Measurements from ENCODE around the gene KRTAP4-9. TPM values are rescaled to one million over a fixed set of nuclear protein-coding genes. Genes with fewer than 3 reads are reported as not detected.
A peak's percentile ranks its signal among the peaks of the same experiment; 100 is the strongest.

Gene KRTAP4-9
- total and polyA plus RNA-seq, 9 of the 15 experiments (the other 6 are each of a cell fraction or from before 2014, with no cell fraction given), result not detected

DNA sequence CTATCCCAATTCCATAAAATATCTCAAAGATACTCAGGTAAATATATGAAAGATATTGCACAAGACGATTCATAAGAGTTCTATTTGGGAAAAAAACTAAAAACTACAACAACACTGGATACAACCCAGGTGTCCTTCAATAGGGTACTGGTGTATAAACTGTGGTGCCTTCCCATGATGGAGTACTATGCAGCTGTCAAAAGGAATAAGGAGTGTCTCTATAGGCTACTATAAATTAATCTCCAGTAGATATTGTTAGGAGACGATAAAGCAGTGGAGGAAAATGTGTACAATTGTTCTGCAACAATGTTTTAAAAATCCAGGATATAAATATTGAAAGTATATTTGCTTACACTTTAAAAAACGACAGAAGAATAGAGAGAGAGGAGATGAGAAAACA is 21.2 kb downstream of the KRTAP4-9 start:
- no peaks in the 10 kb centered on the region for H4K20me1 ChIP-seq (replicated peaks; ENCODE audit: control insufficient read depth, insufficient read depth, low read length)
- H3K27ac ChIP-seq (ENCODE audit: extremely low read depth, low read depth, low read length), result no peak overlapping the region
- in situ Hi-C loops (cut with MboI) (no loop called here), intact Hi-C loops (cut with micrococcal nuclease) (no loop called here)
- FAIRE-seq, result no peak
- ATAC-seq, result no peak
- no peak overlapping the region for H2AFZ ChIP-seq (ENCODE audit: low read depth, low read length)
- H3K4me1 ChIP-seq (replicated peaks in 1 of 2; ENCODE audit: control insufficient read depth in 2 of 2, insufficient read depth in 2 of 2, low read length in 2 of 2), result no peaks in the 10 kb centered on the region
- DNase-seq (ENCODE audit: extremely low read depth in 1 of 4, low spot score in 3 of 4), result no peak
- no peak overlapping the region for H3K4me3 ChIP-seq
- no peaks in the 10 kb centered on the region for H3K9me3 ChIP-seq (replicated peaks; ENCODE audit: control insufficient read depth, insufficient read depth, low read depth, low read length)
- H3K9ac ChIP-seq (ENCODE audit: insufficient read depth in 1 of 2, low read depth in 2 of 2, low read length in 2 of 2), result no peak overlapping the region
- no peaks in the 10 kb centered on the region for H3K79me2 ChIP-seq (ENCODE audit: control insufficient read depth, insufficient read depth, low read length)
- BruUV-seq (replicated peaks), result no TSS peak
- no peaks in the 10 kb centered on the region for H3K36me3 ChIP-seq (ENCODE audit: control insufficient read depth, insufficient read depth, low read length)
- ChIA-PET CTCF (ENCODE audit: low intra/inter-chr PET ratio) (no interaction called here), POLR2A (no interaction called here)
- peak; percentile 55 for TF ChIP-seq ZNF146 (CRISPR knock-in tag; IDR thresholded peaks at IDR 0.05; ENCODE audit: unreplicated experiment)
- no peak for TF ChIP-seq ZNF184 (CRISPR knock-in tag; IDR thresholded peaks at IDR 0.05)
- no peaks in the 10 kb centered on the region for H3K9me1 ChIP-seq (ENCODE audit: control insufficient read depth, insufficient read depth, low read length)
- no peak overlapping the region for H3K4me2 ChIP-seq (ENCODE audit: insufficient read depth, low read length)
- H3K27me3 ChIP-seq (ENCODE audit: control insufficient read depth in 2 of 2, insufficient read depth in 2 of 2, low read length in 2 of 2), result no peaks in the 10 kb centered on the region
- WGBS (ENCODE audit: insufficient coverage, low coverage, missing lambda C conversion rate), result 0% methylated on average over 3 of the region's 3 CpGs

DNA sequence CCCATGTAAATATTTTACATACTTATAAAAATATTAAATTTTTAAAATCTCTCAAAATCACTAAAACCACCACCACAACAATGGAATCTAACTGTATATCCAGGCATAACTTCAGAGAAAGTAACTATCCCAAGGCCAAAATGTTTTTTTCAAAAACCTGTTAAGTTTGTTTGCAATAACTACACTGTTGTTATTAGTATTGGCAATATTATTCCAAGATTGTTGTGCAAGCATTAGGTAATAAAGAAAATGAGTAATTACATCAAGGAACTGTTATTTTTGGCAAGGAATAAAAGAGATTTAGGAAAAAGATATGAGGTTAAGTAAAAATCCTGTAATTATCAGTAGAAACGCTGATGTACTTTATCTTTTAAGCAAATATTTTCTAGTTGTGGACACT is 22.2 kb downstream of the KRTAP4-9 start:
- no peaks in the 10 kb centered on the region for H3K79me2 ChIP-seq (ENCODE audit: control insufficient read depth, insufficient read depth, low read length)
- H3K4me3 ChIP-seq, result no peak overlapping the region
- POLR2A ChIA-PET, result interaction anchor here (0.6 kb wide), 2 partner anchors 11 to 207 kb away, joined by 3 read pairs; no protein-coding TSS in a partner anchor
- DNase-seq (ENCODE audit: extremely low read depth in 1 of 4, low spot score in 3 of 4) (no peak), FAIRE-seq (no peak), ATAC-seq (no peak)
- no peak overlapping the region for H3K27ac ChIP-seq (ENCODE audit: extremely low read depth, low read depth, low read length)
- no peak overlapping the region for H3K9ac ChIP-seq (ENCODE audit: insufficient read depth in 1 of 2, low read depth in 2 of 2, low read length in 2 of 2)
- H4K20me1 ChIP-seq (replicated peaks; ENCODE audit: control insufficient read depth, insufficient read depth, low read length), result no peaks in the 10 kb centered on the region
- no peaks in the 10 kb centered on the region for H3K27me3 ChIP-seq (ENCODE audit: control insufficient read depth in 2 of 2, insufficient read depth in 2 of 2, low read length in 2 of 2)
- CTCF ChIA-PET (ENCODE audit: low intra/inter-chr PET ratio), result no interaction called here
- in situ Hi-C loops (cut with MboI) (no loop called here), intact Hi-C loops (cut with micrococcal nuclease) (no loop called here)
- H3K4me2 ChIP-seq (ENCODE audit: insufficient read depth, low read length), result no peak overlapping the region
- no peaks in the 10 kb centered on the region for H3K36me3 ChIP-seq (ENCODE audit: control insufficient read depth, insufficient read depth, low read length)
- H2AFZ ChIP-seq (ENCODE audit: low read depth, low read length), result no peak overlapping the region
- no peaks in the 10 kb centered on the region for H3K9me1 ChIP-seq (ENCODE audit: control insufficient read depth, insufficient read depth, low read length)
- no TSS peak for BruUV-seq (replicated peaks)
- 0% methylated on average over 1 of the region's 1 CpG for WGBS (ENCODE audit: insufficient coverage, low coverage, missing lambda C conversion rate)
- H3K9me3 ChIP-seq (replicated peaks; ENCODE audit: control insufficient read depth, insufficient read depth, low read depth, low read length), result no peaks in the 10 kb centered on the region
- no peaks in the 10 kb centered on the region for H3K4me1 ChIP-seq (replicated peaks in 1 of 2; ENCODE audit: control insufficient read depth in 2 of 2, insufficient read depth in 2 of 2, low read length in 2 of 2)
- no peak for TF ChIP-seq HSF4 (CRISPR knock-in tag; IDR thresholded peaks at IDR 0.05; ENCODE audit: borderline replicate concordance)
- no peak for TF ChIP-seq ZNF766 (CRISPR knock-in tag; conservative IDR thresholded peaks at IDR 0.05)
- TF ChIP-seq FOXJ3 (CRISPR knock-in tag; IDR thresholded peaks at IDR 0.05), result no peak
- TF ChIP-seq SMAD3 (CRISPR knock-in tag; conservative IDR thresholded peaks at IDR 0.05), result no peak
- no peak for TF ChIP-seq C11orf30 (IDR thresholded peaks at IDR 0.05; ENCODE audit: low read depth)
- TF ChIP-seq ZNF668 (CRISPR knock-in tag; IDR thresholded peaks at IDR 0.05), result no peak
- TF ChIP-seq HDAC2 (IDR thresholded peaks at IDR 0.05), result no peak
- no peak for TF ChIP-seq CHD4 (IDR thresholded peaks at IDR 0.05; ENCODE audit: insufficient read depth, insufficient replicate concordance, low read depth, low read length, poor library complexity, severe bottlenecking)
- TF ChIP-seq, protein P1, sequence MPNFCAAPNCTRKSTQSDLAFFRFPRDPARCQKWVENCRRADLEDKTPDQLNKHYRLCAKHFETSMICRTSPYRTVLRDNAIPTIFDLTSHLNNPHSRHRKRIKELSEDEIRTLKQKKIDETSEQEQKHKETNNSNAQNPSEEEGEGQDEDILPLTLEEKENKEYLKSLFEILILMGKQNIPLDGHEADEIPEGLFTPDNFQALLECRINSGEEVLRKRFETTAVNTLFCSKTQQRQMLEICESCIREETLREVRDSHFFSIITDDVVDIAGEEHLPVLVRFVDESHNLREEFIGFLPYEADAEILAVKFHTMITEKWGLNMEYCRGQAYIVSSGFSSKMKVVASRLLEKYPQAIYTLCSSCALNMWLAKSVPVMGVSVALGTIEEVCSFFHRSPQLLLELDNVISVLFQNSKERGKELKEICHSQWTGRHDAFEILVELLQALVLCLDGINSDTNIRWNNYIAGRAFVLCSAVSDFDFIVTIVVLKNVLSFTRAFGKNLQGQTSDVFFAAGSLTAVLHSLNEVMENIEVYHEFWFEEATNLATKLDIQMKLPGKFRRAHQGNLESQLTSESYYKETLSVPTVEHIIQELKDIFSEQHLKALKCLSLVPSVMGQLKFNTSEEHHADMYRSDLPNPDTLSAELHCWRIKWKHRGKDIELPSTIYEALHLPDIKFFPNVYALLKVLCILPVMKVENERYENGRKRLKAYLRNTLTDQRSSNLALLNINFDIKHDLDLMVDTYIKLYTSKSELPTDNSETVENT (CRISPR knock-in tag; IDR thresholded peaks at IDR 0.05), result no peak
- TF ChIP-seq KLF6 (CRISPR knock-in tag; IDR thresholded peaks at IDR 0.05; ENCODE audit: borderline replicate concordance), result no peak
- TF ChIP-seq TRIM24 (IDR thresholded peaks at IDR 0.05), result no peak
